B cell (primary cell): ENCODE measurements around the gene PGS1. TPM values are rescaled to one million over a fixed set of nuclear protein-coding genes. Genes with fewer than 3 reads are reported as not detected.
A peak's percentile ranks its signal among the peaks of the same experiment; 100 is the strongest.

ENCODE experiments used
- ATAC-seq: fragments of 200-7000 bp; cut with Tn5 transposase; one replicate; pipeline ENCODE4 v1.10.0; 2021; ENCODE audit warnings: low read depth, mild to moderate bottlenecking, moderate number of reproducible peaks, moderate library complexity
- CTCF ChIA-PET: fragments of 350-600 bp; sonication (Branson Sonifier 250); formaldehyde crosslinking; loops from one replicate; lab custom pipeline; 2021; ENCODE audit warnings: antibody characterized with exemption, inconsistent platforms; lab: Charles Lee
- POLR2A ChIA-PET: fragments of 350-600 bp; sonication (Branson Sonifier 250); formaldehyde crosslinking; loops from one replicate; lab custom pipeline; 2021; ENCODE audit warnings: antibody characterized with exemption; lab: Charles Lee
- DNase-seq: peaks from one replicate; pipeline ENCODE4 v3.0.0; 2013
- H2AFZ ChIP-seq: 2 replicates; pipeline ENCODE4 v1.6.1; 2012; ENCODE audit warnings: mild to moderate bottlenecking, low read depth, low read length; ENCODE audit not compliant: insufficient read depth, poor library complexity, severe bottlenecking
- H3K27ac ChIP-seq, 2 donors: 1 replicate in 1 of 2; 2 replicates in 1 of 2; pipeline ENCODE4 v1.5.1; 2012 to 2013; ENCODE audit warnings: low read length in 2 of 2, mild to moderate bottlenecking in 2 of 2, moderate library complexity in 1 of 2
- H3K27me3 ChIP-seq, 4 experiments: fragments of 200-600 bp in 1 of 4; sonication (generic) in 1 of 4; replicated peaks in 1 of 4; 1 replicate in 2 of 4; 2 replicates in 2 of 4; pipeline versions ENCODE4 v1.6.1 to v1.7.0; 2013 to 2016; ENCODE audit warnings: low read length in 3 of 4, mild to moderate bottlenecking in 2 of 4, mixed read lengths in 1 of 4, moderate library complexity in 1 of 4; ENCODE audit not compliant: insufficient read depth in 4 of 4, control insufficient read depth in 3 of 4; ENCODE audit errors: control extremely low read depth in 1 of 4
- H3K36me3 ChIP-seq, 2 experiments: replicated peaks in 1 of 2; 1 replicate in 1 of 2; 2 replicates in 1 of 2; pipeline versions ENCODE4 v1.6.1 to v1.7.1; 2013; ENCODE audit warnings: low read length in 1 of 2; ENCODE audit not compliant: insufficient read depth in 2 of 2, control insufficient read depth in 1 of 2; ENCODE audit errors: control extremely low read depth in 1 of 2, extremely low read depth in 1 of 2
- H3K4me1 ChIP-seq, 2 donors: fragments of 200-600 bp in 1 of 2; sonication (generic) in 1 of 2; 1 replicate in 1 of 2; 2 replicates in 1 of 2; pipeline versions ENCODE4 v1.5.1 to v1.6.1; 2013 to 2017; ENCODE audit warnings: low read length in 2 of 2; ENCODE audit not compliant: control insufficient read depth in 2 of 2, insufficient read depth in 2 of 2
- H3K4me2 ChIP-seq: replicated peaks from 2 replicates; pipeline ENCODE3; 2012; ENCODE audit warnings: mild to moderate bottlenecking, low read depth, low read length; ENCODE audit not compliant: poor library complexity, severe bottlenecking
- H3K4me3 ChIP-seq, 5 experiments: fragments of 200-600 bp in 1 of 5; sonication (generic) in 1 of 5; 1 replicate in 3 of 5; 2 replicates in 2 of 5; pipeline versions ENCODE4 v1.5.1 to v1.7.0; 2011 to 2016; ENCODE audit warnings: low read length in 4 of 5, mild to moderate bottlenecking in 4 of 5, low read depth in 2 of 5, control low read depth in 1 of 5, moderate library complexity in 1 of 5; ENCODE audit not compliant: insufficient read depth in 1 of 5; ENCODE audit errors: control extremely low read depth in 1 of 5, extremely low read depth in 1 of 5
- H3K79me2 ChIP-seq: fragments of 200-600 bp; sonication (generic); one replicate; pipeline ENCODE4 v1.6.0; 2016; ENCODE audit warnings: low read length; ENCODE audit not compliant: control insufficient read depth, insufficient read depth
- H3K9ac ChIP-seq: fragments of 200-600 bp; sonication (generic); 2 replicates; pipeline ENCODE4 v1.6.1; 2017; ENCODE audit warnings: mild to moderate bottlenecking, low read length, moderate library complexity
- H3K9me3 ChIP-seq, 3 donors: one replicate each; pipeline versions ENCODE4 v1.6.1 to v1.7.1; 2013; ENCODE audit warnings: low read length in 2 of 3; ENCODE audit not compliant: control insufficient read depth in 2 of 3, insufficient read depth in 1 of 3; ENCODE audit errors: control extremely low read depth in 1 of 3
- H4K20me1 ChIP-seq: 2 replicates; pipeline ENCODE4 v1.6.0; 2012; ENCODE audit warnings: mild to moderate bottlenecking, low read length; ENCODE audit not compliant: insufficient read depth, control insufficient read depth, poor library complexity, severe bottlenecking
- H3K27ac Mint-ChIP-seq: one replicate; pipeline ENCODE4 v1.8.0; 2021; ENCODE audit warnings: mixed read lengths
- H3K27me3 Mint-ChIP-seq: one replicate; pipeline ENCODE4 v1.8.0; 2021; ENCODE audit warnings: mixed read lengths
- H3K4me1 Mint-ChIP-seq: one replicate; pipeline ENCODE4 v1.8.0; 2021; ENCODE audit warnings: mixed read lengths
- H3K4me3 Mint-ChIP-seq: one replicate; pipeline ENCODE4 v1.8.0; 2021; ENCODE audit warnings: mixed read lengths
- H3K9me3 Mint-ChIP-seq: one replicate; pipeline ENCODE4 v1.8.0; 2022; ENCODE audit warnings: mixed read lengths; ENCODE audit not compliant: insufficient read depth
- CTCF ChIP-seq: fragments of 200-600 bp; IDR thresholded peaks from one replicate; pipeline ENCODE4 v1.8.0; 2022; ENCODE audit warnings: antibody characterized with exemption, mild to moderate bottlenecking
- EZH2 ChIP-seq: IDR thresholded peaks from 2 replicates; pipeline ENCODE4 v1.6.1; 2012; ENCODE audit warnings: borderline replicate concordance, low read depth, mild to moderate bottlenecking, moderate library complexity, low read length; ENCODE audit not compliant: insufficient read depth, poor library complexity, severe bottlenecking
- WGBS: methylation state at CpG from one replicate; pipeline ENCODE4 v1.1.5; 2013; ENCODE audit warnings: missing lambda C conversion rate; ENCODE audit not compliant: insufficient coverage; 5-methylcytosine and 5-hydroxymethylcytosine counted together
- intact Hi-C: fragments of 100-400 bp; cut with micrococcal nuclease; formaldehyde crosslinking; loops from one replicate; pipeline ENCODE4 v1.10.0; 2022
- polyA plus RNA-seq: library from polyadenylated mRNA; depleted of rRNA; stranded (reverse); fragments of >200 nt; gene quantifications from 2 replicates; pipeline ENCODE4 v1.2.3, GENCODE V29; 2012
- total RNA-seq, 2 donors: library from RNA; stranded (reverse); fragments of 120-200 nt in 1 of 2; gene quantifications; 1 replicate in 1 of 2; 2 replicates in 1 of 2; pipeline versions ENCODE4 v1.2.3 to v1.2.4, GENCODE V29; 2013 to 2022

The PGS1 gene
- total and polyA plus RNA-seq, 2 donors (not counting 1 experiment from before 2014, with no cell fraction given), result 85.1 to 88.3 TPM

- WGBS, result 79% methylated on average over 4 of the region's 5 CpGs
- no peak overlapping the region for H3K27ac ChIP-seq
- intact Hi-C loops, result loop anchor here (5.0 kb wide), 1 partner anchor 37 kb away; no protein-coding TSS in a partner anchor
- CTCF ChIA-PET, result interaction anchor here (2.1 kb wide), 1 partner anchor 41 kb away, joined by 9 read pairs; no protein-coding TSS in a partner anchor
- POLR2A ChIA-PET, result no interaction called here
- H3K27ac Mint-ChIP-seq, result peak overlapping the region; percentile 42
- H2AFZ ChIP-seq, result no peak overlapping the region
- H3K79me2 ChIP-seq, result peaks cover 79% of the 10 kb centered on the region
- peaks cover 0 to 6% of the 10 kb centered on the region in 2 experiments for H3K36me3 ChIP-seq
- ATAC-seq, result no peak
- no peak overlapping the region for H3K4me2 ChIP-seq
- no peak for DNase-seq
- no peaks in the 10 kb centered on the region for H3K27me3 Mint-ChIP-seq
- no peaks in the 10 kb centered on the region for H3K27me3 ChIP-seq
- no peak overlapping the region for H3K4me3 ChIP-seq
- H3K4me1 Mint-ChIP-seq, result peaks cover 51% of the 10 kb centered on the region
- no peaks in the 10 kb centered on the region for H3K9me3 ChIP-seq
- peak overlapping the region; percentile 36 for H3K4me3 Mint-ChIP-seq
- no peak overlapping the region for H3K9ac ChIP-seq
- H3K9me3 Mint-ChIP-seq, result no peaks in the 10 kb centered on the region
- H4K20me1 ChIP-seq, result peaks cover 46% of the 10 kb centered on the region
- peaks cover 41 to 52% of the 10 kb centered on the region in 2 donors for H3K4me1 ChIP-seq
- no peak for TF ChIP-seq EZH2
Measured at GRCh38 chr17:78380370-78380769, 1.9 kb downstream of the PGS1 start.

- Histone ChIP-seq H3K4me1 (peaks cover 54 to 65% of the 10 kb centered on the region in 2 donors), H3K4me2 (peak overlapping the region; percentile 37), H3K4me3 (peak overlapping the region in 1 of 5 experiments; percentile 21), H3K27ac (peak overlapping the region; percentile 33 to 69), H3K9me3 (no peaks in the 10 kb centered on the region), H3K36me3 (peaks cover 0 to 6% of the 10 kb centered on the region in 2 experiments), H3K27me3 (no peaks in the 10 kb centered on the region), H3K79me2 (peaks cover 93% of the 10 kb centered on the region), H3K9ac (no peak overlapping the region), H4K20me1 (peaks cover 58% of the 10 kb centered on the region), H2AFZ (peak overlapping the region; percentile 8)
- H3K27me3 Mint-ChIP-seq, result no peaks in the 10 kb centered on the region
- TF ChIP-seq EZH2 (no peak), CTCF (no peak)
- ChIA-PET POLR2A (interaction anchor here (0.5 to 1.1 kb wide), 5 partner anchors 77 to 555 kb away, joined by 3 to 4 read pairs (median 4); no protein-coding TSS in a partner anchor), CTCF (interaction anchor here (0.7 to 2.6 kb wide), 5 partner anchors 10 to 1880 kb away, joined by 3 to 13 read pairs (median 6); no protein-coding TSS in a partner anchor)
- peaks cover 64% of the 10 kb centered on the region for H3K4me1 Mint-ChIP-seq
- H3K4me3 Mint-ChIP-seq, result peak overlapping the region; percentile 42
- ATAC-seq, result peak; percentile 6
- intact Hi-C loops, result loop anchor here (5.0 kb wide), 1 partner anchor 36 kb away; no protein-coding TSS in a partner anchor
- peak; percentile 47 for DNase-seq
- H3K9me3 Mint-ChIP-seq, result no peaks in the 10 kb centered on the region
- WGBS, result 80% methylated on average over 2 of the region's 12 CpGs
- H3K27ac Mint-ChIP-seq, result peak overlapping the region; percentile 81
Measured at GRCh38 chr17:78381601-78382232, 3.3 kb downstream of the PGS1 start.
